SK-N-SH (cell line): ENCODE data around the gene TEX22. TPM values are rescaled to one million over a fixed set of nuclear protein-coding genes. Genes with fewer than 3 reads are reported as not detected.

ENCODE experiments used
- CTCF ChIA-PET: fragments of 300-600, 350-600 bp; formaldehyde crosslinking; extraction: SDS; loops from one replicate; lab custom pipeline; 2021; lab: Yijun Ruan, JAX
- POLR2A ChIA-PET: fragments of 350-600 bp; sonication (Branson Sonifier 250); formaldehyde crosslinking; extraction: SDS; loops from one replicate; lab custom pipeline; 2020; ENCODE audit warnings: antibody characterized with exemption, inconsistent platforms; lab: Yijun Ruan, JAX
- DNase-seq: peaks from one replicate; pipeline ENCODE4 v3.0.0; 2012
- H2AFZ ChIP-seq: fragments of 200-600 bp; sonication (generic); 2 replicates; pipeline ENCODE4 v1.8.1; 2016; ENCODE audit warnings: antibody characterized with exemption, mild to moderate bottlenecking, low read depth
- H3F3A ChIP-seq: fragments of 200-600 bp; sonication (generic); replicated peaks from 2 replicates; pipeline ENCODE3; 2016; ENCODE audit warnings: antibody characterized with exemption, mild to moderate bottlenecking; ENCODE audit not compliant: insufficient read depth
- H3K27ac ChIP-seq, 2 experiments: fragments of 200-500 bp in 1 of 2; fragments of 200-600 bp in 1 of 2; sonication (Bioruptor generic) in 1 of 2; sonication (generic), shearing (Covaris generic) in 1 of 2; 2 replicates each; pipeline versions ENCODE4 v1.5.1 to v1.6.1; 2014 to 2016; ENCODE audit warnings: low read depth in 2 of 2, inconsistent platforms in 1 of 2, low read length in 1 of 2, mild to moderate bottlenecking in 1 of 2, mixed read lengths in 1 of 2
- H3K27me3 ChIP-seq: fragments of 200-600 bp; sonication (generic), shearing (Covaris generic); 2 replicates; pipeline ENCODE4 v1.6.1; 2016; ENCODE audit warnings: mixed run types; ENCODE audit not compliant: insufficient read depth
- H3K36me3 ChIP-seq, 2 experiments: fragments of 200-500 bp in 1 of 2; fragments of 200-600 bp in 1 of 2; sonication (Bioruptor generic) in 1 of 2; sonication (generic) in 1 of 2; replicated peaks in 1 of 2; 2 replicates each; pipeline versions ENCODE3 to v1.5.1; 2014 to 2016; ENCODE audit warnings: low read length in 1 of 2, mild to moderate bottlenecking in 1 of 2; ENCODE audit not compliant: insufficient read depth in 2 of 2, control insufficient read depth in 1 of 2
- H3K4me1 ChIP-seq, 2 experiments: fragments of 200-500 bp in 1 of 2; fragments of 200-600 bp in 1 of 2; sonication (Bioruptor generic) in 1 of 2; sonication (generic), shearing (Covaris generic) in 1 of 2; 2 replicates each; pipeline versions ENCODE4 v1.5.1 to v1.6.1; 2014 to 2016; ENCODE audit warnings: low read depth in 1 of 2, low read length in 1 of 2, mixed run types in 1 of 2; ENCODE audit not compliant: insufficient read depth in 2 of 2, control insufficient read depth in 1 of 2
- H3K4me2 ChIP-seq: fragments of 200-600 bp; sonication (generic), shearing (Covaris generic); 2 replicates; pipeline ENCODE4 v1.6.1; 2017; ENCODE audit warnings: mixed run types
- H3K4me3 ChIP-seq, 2 experiments: fragments of 200-500 bp in 1 of 2; fragments of 200-600 bp in 1 of 2; sonication (Bioruptor generic) in 1 of 2; sonication (generic), shearing (Covaris generic) in 1 of 2; 2 replicates each; pipeline versions ENCODE4 v1.5.1 to v1.8.1; 2014 to 2016; ENCODE audit warnings: low read depth in 2 of 2, inconsistent platforms in 1 of 2, low read length in 1 of 2, mild to moderate bottlenecking in 1 of 2, mixed read lengths in 1 of 2, moderate library complexity in 1 of 2
- H3K79me2 ChIP-seq: fragments of 200-600 bp; sonication (generic); 2 replicates; pipeline ENCODE4 v1.8.1; 2017; ENCODE audit warnings: mild to moderate bottlenecking; ENCODE audit not compliant: insufficient read depth
- H3K9ac ChIP-seq: fragments of 200-600 bp; sonication (generic); 2 replicates; pipeline ENCODE4 v1.6.1; 2017; ENCODE audit warnings: mixed run types
- H3K9me2 ChIP-seq: fragments of 200-600 bp; sonication (generic); 2 replicates; pipeline ENCODE4 v1.6.1; 2017; ENCODE audit warnings: mixed run types
- H3K9me3 ChIP-seq: fragments of 200-600 bp; sonication (generic); 2 replicates; pipeline ENCODE4 v1.6.1; 2017; ENCODE audit warnings: mixed run types, mild to moderate bottlenecking, moderate library complexity
- H4K20me1 ChIP-seq: fragments of 200-600 bp; sonication (generic); 2 replicates; pipeline ENCODE4 v1.6.1; 2017; ENCODE audit warnings: mild to moderate bottlenecking, mixed run types; ENCODE audit not compliant: insufficient read depth
- CHD2 ChIP-seq: fragments of 150-350 bp; IDR thresholded peaks from 2 replicates; pipeline ENCODE4 v1.6.1; 2018; ENCODE audit warnings: low read length; ENCODE audit not compliant: partially characterized antibody
- ELF1 ChIP-seq: IDR thresholded peaks from 2 replicates; pipeline ENCODE4 v1.4.0; 2012
- FOSL2 ChIP-seq: IDR thresholded peaks from 2 replicates; pipeline ENCODE4 v1.4.0; 2012; ENCODE audit warnings: low read depth, mild to moderate bottlenecking, moderate library complexity, borderline replicate concordance
- FOXJ3 ChIP-seq: sonication (generic); formaldehyde crosslinking; IDR thresholded peaks from 2 replicates; pipeline ENCODE4 v1.5.1; 2020; ENCODE audit warnings: mild to moderate bottlenecking, missing genetic modification reagents
- FOXM1 ChIP-seq: IDR thresholded peaks from 2 replicates; pipeline ENCODE4 v1.4.0; 2012; ENCODE audit warnings: low read depth, mild to moderate bottlenecking
- GABPA ChIP-seq: IDR thresholded peaks from 2 replicates; pipeline ENCODE4 v1.4.0; 2012; ENCODE audit warnings: low read depth, mild to moderate bottlenecking
- GATA2 ChIP-seq: sonication (generic); formaldehyde crosslinking; IDR thresholded peaks from 2 replicates; pipeline ENCODE4 v1.5.0; 2020; ENCODE audit warnings: mild to moderate bottlenecking, missing genetic modification reagents
- JUND ChIP-seq: IDR thresholded peaks from 2 replicates; pipeline ENCODE4 v1.4.0; 2012
- MEF2A ChIP-seq: IDR thresholded peaks from 2 replicates; pipeline ENCODE4 v1.4.0; 2012; ENCODE audit warnings: low read depth, borderline replicate concordance
- MXI1 ChIP-seq: IDR thresholded peaks from 2 replicates; pipeline ENCODE4 v1.6.1; 2012; ENCODE audit warnings: mild to moderate bottlenecking, low read depth, low read length, improper control_type of control experiment
- POLR2AphosphoS5 ChIP-seq: IDR thresholded peaks from 2 replicates; pipeline ENCODE4 v1.6.1; 2012; ENCODE audit warnings: low read depth, low read length
- RAD21 ChIP-seq: IDR thresholded peaks from 2 replicates; pipeline ENCODE4 v1.6.1; 2012; ENCODE audit warnings: mild to moderate bottlenecking, low read length
- SIN3A ChIP-seq: IDR thresholded peaks from 2 replicates; pipeline ENCODE4 v1.6.1; 2012; ENCODE audit warnings: low read depth, mild to moderate bottlenecking, low read length, moderate library complexity, borderline replicate concordance
- TAF1 ChIP-seq: IDR thresholded peaks from 2 replicates; pipeline ENCODE4 v1.6.1; 2012; ENCODE audit warnings: low read depth, mild to moderate bottlenecking, low read length, moderate library complexity, borderline replicate concordance
- WGBS: methylation state at CpG from one replicate; pipeline ENCODE4 v1.1.6; 2017; ENCODE audit warnings: low lambda C conversion rate; 5-methylcytosine and 5-hydroxymethylcytosine counted together
- polyA plus RNA-seq, 3 experiments: library from polyadenylated mRNA; depleted of rRNA; stranded (reverse); fragments of >200 nt; gene quantifications; 2 replicates each; pipeline ENCODE4 v1.2.3, GENCODE V29; 2012
- TF ChIP-seq, protein P1 (sequence below): IDR thresholded peaks from 2 replicates; pipeline ENCODE4 v1.4.0; 2012; ENCODE audit warnings: low read depth, borderline replicate concordance
- TF ChIP-seq, protein P2 (sequence below): fragments of 150-350 bp; IDR thresholded peaks from 2 replicates; pipeline ENCODE4 v1.6.1; 2017; ENCODE audit warnings: antibody characterized with exemption, low read length, low read depth, borderline replicate concordance

TEX22 gene
- polyA plus RNA-seq, 1 of the 3 experiments (the other 2 are of a cell fraction): 0.26 TPM

DNA sequence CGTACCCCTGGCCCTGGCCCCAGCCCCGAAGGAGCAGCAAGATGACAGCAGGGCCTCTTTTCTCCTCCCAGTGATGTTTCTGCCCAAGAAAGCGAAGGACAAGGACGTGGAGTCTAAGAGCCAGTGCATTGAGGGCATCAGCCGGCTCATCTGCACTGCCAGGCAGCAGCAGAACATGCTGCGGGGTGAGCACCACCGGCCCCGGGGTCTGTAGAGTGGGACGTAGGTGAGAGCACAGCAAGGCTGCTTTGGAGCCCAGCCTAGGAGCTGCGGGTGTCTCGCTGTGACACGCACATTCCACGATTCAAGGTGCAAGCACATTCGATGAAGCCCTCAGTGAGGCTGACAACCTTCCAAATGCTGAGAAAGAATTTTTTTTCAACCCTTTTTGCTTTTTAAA is 5.2 kb upstream of the TEX22 start:
- H3K4me3 ChIP-seq: no peak overlapping the region
- ChIA-PET CTCF (interaction anchor here (0.7 to 1.6 kb wide), 2 partner anchors 22 to 61 kb away, joined by 3 to 7 read pairs; no protein-coding TSS in a partner anchor), POLR2A (interaction anchor here (1.2 kb wide), 1 partner anchor 87 kb away, joined by 4 read pairs; no protein-coding TSS in a partner anchor)
- H3K9ac ChIP-seq: no peak overlapping the region
- no peaks in the 10 kb centered on the region for H3K79me2 ChIP-seq
- H3K4me2 ChIP-seq: no peak overlapping the region
- no peak overlapping the region for H2AFZ ChIP-seq
- no peak overlapping the region for H3K27ac ChIP-seq
- H3F3A ChIP-seq: no peaks in the 10 kb centered on the region
- no peaks in the 10 kb centered on the region for H3K9me2 ChIP-seq
- peaks cover 0 to 14% of the 10 kb centered on the region in 2 experiments for H3K36me3 ChIP-seq
- H3K9me3 ChIP-seq: no peaks in the 10 kb centered on the region
- no peaks in the 10 kb centered on the region for H4K20me1 ChIP-seq
- H3K27me3 ChIP-seq: no peaks in the 10 kb centered on the region
- DNase-seq: no peak
- H3K4me1 ChIP-seq: peaks cover 0 to 14% of the 10 kb centered on the region in 2 experiments; a peak in 1 of 4 replicates
- TF ChIP-seq, protein P1, sequence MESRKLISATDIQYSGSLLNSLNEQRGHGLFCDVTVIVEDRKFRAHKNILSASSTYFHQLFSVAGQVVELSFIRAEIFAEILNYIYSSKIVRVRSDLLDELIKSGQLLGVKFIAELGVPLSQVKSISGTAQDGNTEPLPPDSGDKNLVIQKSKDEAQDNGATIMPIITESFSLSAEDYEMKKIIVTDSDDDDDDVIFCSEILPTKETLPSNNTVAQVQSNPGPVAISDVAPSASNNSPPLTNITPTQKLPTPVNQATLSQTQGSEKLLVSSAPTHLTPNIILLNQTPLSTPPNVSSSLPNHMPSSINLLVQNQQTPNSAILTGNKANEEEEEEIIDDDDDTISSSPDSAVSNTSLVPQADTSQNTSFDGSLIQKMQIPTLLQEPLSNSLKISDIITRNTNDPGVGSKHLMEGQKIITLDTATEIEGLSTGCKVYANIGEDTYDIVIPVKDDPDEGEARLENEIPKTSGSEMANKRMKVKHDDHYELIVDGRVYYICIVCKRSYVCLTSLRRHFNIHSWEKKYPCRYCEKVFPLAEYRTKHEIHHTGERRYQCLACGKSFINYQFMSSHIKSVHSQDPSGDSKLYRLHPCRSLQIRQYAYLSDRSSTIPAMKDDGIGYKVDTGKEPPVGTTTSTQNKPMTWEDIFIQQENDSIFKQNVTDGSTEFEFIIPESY: no peak
- TF ChIP-seq ELF1: no peak
- no peak for TF ChIP-seq FOXJ3 (CRISPR knock-in tag)
- no peak for TF ChIP-seq RAD21
- TF ChIP-seq FOSL2: no peak
- TF ChIP-seq, protein P2, sequence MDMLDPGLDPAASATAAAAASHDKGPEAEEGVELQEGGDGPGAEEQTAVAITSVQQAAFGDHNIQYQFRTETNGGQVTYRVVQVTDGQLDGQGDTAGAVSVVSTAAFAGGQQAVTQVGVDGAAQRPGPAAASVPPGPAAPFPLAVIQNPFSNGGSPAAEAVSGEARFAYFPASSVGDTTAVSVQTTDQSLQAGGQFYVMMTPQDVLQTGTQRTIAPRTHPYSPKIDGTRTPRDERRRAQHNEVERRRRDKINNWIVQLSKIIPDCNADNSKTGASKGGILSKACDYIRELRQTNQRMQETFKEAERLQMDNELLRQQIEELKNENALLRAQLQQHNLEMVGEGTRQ: no peak
- WGBS: 93% methylated on average over 13 of the region's 14 CpGs

DNA sequence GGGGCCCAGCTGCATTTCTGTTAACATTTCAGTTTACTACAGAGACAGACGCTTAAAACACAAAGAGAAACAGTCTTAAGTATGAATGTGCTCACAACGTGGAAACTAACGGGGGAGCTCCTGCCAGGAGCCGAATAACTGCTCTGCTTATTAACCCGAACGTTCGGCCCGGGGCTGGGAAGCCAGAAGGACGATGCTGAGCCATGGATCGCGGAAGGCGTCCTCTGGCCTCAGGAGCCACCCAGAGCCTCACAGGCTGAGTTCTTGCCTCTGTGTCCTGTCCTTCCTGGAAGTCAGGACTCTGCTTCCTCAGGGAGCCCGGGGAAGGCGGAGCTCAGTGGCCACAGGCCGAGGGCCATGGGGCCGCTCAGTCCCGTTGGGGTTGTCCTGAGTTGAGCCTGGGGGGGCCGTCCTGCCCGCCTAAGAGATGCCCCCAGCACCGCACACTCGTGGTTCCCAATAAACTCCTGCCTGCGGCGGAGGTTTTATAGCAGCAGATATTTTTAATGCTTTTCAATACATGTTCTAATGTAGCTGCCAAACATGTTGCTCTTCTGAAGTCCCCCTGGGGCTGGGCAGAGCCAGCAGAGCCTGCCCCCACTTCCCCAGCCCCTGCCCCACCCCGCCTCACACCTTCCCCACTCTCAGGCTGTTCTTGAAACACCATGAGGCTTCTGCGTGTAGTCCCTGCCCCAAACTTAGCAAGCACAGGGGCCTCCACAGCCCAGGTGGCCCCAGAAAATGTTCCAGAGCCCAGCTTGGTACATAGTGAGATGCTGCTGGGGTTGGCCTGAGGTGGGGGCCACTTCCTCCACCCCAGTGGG is 3.4 kb upstream of the TEX22 start:
- Histone ChIP-seq H3K4me2 (no peak overlapping the region), H3K4me3 (no peak overlapping the region), H2AFZ (no peak overlapping the region), H3K9me2 (no peaks in the 10 kb centered on the region), H3K79me2 (peaks cover 10% of the 10 kb centered on the region; the same call in 1 of the 2 replicates), H3K27me3 (no peaks in the 10 kb centered on the region), H3K4me1 (peaks cover 0 to 21% of the 10 kb centered on the region in 2 experiments; a peak in 1 of 4 replicates), H3K27ac (no peak overlapping the region), H3K9ac (no peak overlapping the region), H3K9me3 (no peaks in the 10 kb centered on the region), H3F3A (no peaks in the 10 kb centered on the region), H4K20me1 (no peaks in the 10 kb centered on the region), H3K36me3 (peaks cover 0 to 10% of the 10 kb centered on the region in 2 experiments)
- 81% methylated on average over 19 of the region's 25 CpGs for WGBS
- TF ChIP-seq GATA2 (CRISPR knock-in tag) (no peak), FOXM1 (no peak), MEF2A (no peak), RAD21 (no peak), GABPA (no peak), JUND (no peak), POLR2AphosphoS5 (no peak), SIN3A (no peak), MXI1 (no peak), FOSL2 (no peak), TAF1 (no peak), CHD2 (no peak)
- TF ChIP-seq, protein P1: no peak
- CTCF ChIA-PET: interaction anchor here (1.1 to 3.2 kb wide), 4 partner anchors 24 to 96 kb away, joined by 3 to 14 read pairs (median 8); no protein-coding TSS in a partner anchor
- no peak for DNase-seq
- POLR2A ChIA-PET: no interaction called here
